NCI-H774 (cell line): ENCODE measurements around the gene JAKMIP2.
"Not testable (repeated sequence)": the region's sequence is repeated elsewhere in the genome, so short reads cannot be mapped to it uniquely, and the experiment has no call there.

Experiments
- DNase-seq: peaks from one replicate; lab custom pipeline; 2025; lab: John Stamatoyannopoulos, UW

Gene JAKMIP2

DNA sequence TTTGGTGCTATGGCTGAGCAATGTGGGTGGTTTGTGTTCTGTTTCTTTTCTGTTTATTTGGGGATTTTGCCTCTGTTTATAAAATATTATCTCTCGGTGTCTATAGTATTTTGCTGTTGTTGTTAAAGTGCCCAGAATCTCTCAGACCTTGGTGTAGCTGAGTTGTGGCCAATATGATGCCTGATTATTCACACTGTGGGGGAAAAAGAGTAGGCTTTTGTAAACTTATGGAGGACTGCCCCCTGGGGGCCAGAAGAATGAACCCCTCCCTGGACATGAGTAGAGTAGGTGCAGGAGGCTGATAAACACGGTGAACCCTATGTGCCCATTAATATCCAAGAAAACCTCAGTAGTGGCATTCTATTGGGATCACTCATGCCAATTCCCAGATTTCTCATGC, 223.7 kb downstream of the JAKMIP2 start:
- peak; percentile 67 for DNase-seq

DNA sequence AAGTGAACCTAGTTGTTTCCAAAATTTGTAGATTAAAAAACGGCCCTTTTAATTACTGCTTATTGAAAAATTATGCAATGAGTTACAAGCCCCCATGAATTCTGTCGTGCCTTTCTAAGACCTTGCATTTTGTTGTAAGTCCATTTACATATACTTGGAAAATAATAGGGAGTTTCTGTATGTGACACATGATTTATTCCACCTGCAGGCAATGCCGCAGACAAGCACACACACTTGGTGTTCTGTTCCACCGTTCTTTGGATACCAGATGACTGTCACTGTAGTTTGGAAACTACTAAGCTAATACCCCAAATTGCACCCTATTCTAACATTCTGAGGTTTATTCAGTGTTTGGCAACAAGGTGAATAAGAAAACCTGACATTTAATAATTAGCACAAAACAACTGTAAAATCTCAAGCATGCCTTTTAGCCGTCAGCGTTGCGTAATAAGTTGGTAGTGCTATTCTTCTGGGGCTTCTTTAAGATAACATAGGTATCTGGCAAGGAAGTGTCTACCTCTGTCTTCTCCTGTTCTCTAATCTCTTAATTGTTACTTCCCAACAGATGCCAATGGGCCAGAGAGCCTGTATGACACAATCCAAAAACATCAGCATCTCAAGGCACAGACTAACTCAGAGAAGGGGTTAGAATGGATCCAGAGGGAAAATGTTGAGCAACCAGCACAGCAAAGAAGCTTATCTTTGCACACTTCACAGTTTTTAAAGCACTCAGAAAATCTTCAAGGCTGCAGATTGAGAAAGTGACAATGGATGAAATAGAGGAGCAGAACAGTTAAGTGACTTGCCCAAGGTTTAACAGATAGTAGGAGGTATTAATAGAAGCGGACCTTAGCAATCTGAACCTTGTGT, 224.4 kb downstream of the JAKMIP2 start:
- no peak for DNase-seq

DNA sequence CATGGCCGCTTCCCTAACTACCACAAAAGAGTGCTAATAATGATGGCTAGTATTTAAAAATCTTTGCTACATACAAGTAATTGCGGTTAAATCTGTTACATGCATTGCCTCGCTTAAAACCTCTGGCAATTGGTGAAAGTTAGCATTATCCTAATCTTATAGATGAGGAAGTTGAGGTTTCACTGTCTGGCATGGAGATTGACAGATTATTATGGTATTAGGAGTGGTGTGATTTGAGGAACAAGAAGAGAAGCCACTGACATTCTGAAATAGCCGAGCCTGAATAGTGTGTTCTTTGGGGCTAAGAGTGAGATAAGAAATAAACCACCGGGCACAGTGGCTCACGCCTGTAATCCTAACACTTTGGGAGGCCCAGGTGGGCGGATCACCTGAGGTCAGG, 227.4 kb downstream of the JAKMIP2 start:
- DNase-seq = no peak

DNA sequence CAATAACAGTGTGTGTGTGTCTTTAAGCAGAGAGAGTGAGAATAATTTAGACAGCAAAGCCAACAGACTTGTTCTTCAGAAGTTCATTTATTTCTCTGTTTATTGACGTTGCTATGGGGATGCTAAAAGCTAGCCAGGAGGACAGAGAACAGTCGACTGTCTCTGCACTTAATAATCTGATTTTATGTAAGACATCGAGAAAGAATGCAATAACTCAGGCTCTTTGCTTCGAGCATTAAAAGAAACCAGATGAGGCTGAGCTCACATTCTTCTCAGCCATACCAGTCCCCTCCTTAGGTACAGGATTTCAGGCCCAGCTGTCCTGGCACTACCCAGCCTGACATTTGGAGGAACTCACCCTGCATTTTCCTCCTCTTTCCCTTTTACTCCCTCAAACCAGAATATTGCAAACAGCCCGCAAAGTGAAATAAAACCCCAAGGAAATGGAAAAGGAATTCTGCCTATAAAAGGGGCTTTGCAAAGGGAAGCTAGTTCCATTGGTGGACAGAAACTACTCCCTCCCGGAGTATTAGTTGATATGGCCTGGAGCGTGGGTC, 228.2 kb downstream of the JAKMIP2 start:
- peak; percentile 9 for DNase-seq

DNA sequence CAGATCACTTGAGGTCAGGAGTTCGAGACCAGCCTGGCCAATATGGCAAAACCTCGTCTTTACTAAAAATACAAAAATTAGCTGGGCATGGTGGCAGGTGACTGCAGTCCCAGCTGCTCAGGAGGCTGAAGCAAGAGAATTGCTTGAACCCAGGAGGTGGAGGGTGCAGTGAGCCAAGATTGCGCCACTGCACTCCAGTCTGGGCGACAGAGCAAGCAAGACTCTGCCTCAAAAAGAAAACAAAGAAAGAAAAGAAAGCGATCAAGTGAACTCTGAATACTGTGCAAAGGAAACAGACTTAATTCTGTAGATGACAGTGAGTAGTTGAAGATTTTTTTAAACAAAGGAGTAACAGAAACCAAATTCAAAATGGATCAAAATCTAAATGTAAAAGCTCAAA, 228.7 kb downstream of the JAKMIP2 start:
- not testable (repeated sequence) for DNase-seq

DNA sequence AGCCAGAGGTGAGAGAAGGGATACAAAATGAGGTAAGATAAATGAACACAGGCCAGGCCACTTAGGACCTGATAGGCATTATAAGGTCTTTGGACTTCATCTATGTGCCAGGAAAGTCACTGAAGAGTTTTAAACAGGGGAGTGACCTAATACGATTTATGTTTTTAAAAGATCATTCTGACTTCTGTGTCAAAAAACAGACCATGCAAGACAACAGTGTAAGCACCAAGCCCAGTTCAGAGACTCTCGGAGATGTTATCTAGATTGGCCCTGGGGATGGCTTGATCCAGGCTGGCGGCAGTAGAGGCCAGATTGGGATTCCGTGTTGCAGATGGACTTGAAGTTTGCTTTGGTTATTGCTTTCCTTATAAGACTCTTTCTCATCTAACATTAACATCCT, 229.6 kb downstream of the JAKMIP2 start:
- no peak for DNase-seq

DNA sequence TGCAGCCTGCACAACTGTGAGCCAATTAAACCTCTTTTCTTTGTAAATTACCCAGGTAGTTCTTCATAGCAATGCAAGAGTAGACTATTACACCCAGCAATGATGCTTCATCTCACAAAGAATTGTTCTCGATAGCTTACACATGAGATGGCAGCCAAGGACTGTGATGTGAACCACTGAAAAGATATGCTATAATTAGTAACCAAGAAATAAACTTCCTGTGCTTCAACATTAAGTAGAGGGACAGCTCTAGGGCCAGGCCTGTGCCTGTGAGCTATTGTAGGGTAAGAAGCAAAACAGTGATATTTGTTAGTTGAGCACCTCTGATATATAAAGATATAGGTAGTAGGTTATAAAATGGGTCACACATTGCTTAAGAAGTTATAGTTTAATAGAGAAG, 230.9 kb downstream of the JAKMIP2 start:
- no peak for DNase-seq

DNA sequence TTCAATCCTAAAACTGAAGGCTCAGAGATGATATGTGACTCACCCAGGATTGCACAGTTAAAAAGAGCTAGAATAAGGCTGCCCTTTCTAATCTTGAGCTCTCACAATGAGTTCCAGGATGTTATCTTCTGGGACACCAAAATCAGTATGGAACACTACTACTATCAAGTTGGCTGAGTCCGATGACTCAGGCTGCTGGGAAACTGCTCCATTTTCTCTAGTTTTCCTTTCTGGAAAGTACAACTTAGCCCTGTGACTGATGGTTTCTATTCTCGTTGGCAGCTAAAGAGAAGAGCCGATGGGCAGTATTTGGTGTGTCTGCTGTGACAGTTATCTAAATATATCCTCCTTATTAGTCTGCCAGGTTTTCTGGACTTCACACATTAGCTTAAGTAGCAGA, 234.8 kb downstream of the JAKMIP2 start:
- no peak for DNase-seq

DNA sequence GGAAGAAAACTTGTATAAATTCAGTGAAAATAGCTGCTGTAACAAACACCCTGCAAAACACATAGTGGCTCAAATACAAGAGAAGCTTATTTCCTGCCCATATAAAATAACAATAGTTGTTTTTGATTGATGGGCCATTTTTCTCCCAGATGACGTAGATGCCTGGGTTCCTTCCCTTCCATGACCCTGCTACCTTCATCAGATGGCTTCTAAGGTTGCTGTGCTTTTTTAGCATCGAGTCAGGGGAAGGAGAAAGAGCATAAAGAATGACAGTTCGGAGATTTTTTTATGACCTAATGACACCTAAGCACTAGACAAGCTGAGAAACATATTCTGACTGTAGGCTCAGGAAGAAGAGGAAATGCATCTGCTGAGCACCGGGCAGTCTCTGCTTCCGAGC, 238.0 kb downstream of the JAKMIP2 start:
- no peak for DNase-seq

DNA sequence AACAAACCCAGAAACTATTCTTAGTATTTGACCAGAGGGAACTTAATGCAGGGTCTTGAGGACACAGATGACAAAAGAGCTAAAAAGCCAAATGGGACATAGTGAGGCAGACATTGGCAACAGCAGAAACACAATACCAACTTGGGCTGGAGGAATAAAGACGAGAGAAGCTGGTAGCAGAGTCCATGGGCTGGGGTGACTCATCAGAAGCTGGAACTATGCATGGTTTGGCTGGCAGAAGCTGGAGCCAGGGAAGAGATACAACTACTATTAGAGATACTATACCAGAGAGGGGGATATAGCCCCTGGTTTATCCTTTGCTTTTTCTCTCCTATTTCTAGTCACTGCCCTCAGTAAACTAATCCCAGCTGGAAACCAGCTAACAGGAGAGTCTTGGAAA, 243.5 kb downstream of the JAKMIP2 start:
- DNase-seq = no peak

DNA sequence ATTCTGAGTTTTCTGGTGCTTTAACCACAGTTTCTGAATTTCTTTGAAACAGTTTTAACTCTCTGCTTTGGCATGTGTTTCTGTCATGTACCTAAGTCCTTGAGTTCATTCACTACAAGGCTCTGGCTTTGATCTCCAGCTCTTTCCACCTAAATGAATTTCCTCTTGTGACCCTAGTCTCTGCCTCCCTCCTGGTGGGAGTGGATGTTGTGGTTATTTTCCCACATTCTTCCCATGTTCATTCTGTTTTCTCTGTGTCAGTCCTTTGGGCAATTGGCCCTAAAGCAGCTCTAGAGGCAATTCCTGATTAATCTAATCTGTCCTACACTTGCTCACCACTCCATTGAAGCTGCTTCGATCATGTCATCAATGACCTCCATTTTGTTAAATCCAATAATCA, 244.3 kb downstream of the JAKMIP2 start:
- DNase-seq = no peak
